Activated T-helper 1 cell treated with Interleukin-2 at 50 U/mL for 16 hours (primary cell): ENCODE measurements around the gene SGSH.
"Not testable (repeated sequence)": the region's sequence is repeated elsewhere in the genome, so short reads cannot be mapped to it uniquely, and the experiment has no call there.

Experiments
- DNase-seq: peaks from one replicate; pipeline ENCODE4 v3.0.0-alpha.2; 2020; ENCODE audit warnings: low read depth

Gene SGSH

DNA sequence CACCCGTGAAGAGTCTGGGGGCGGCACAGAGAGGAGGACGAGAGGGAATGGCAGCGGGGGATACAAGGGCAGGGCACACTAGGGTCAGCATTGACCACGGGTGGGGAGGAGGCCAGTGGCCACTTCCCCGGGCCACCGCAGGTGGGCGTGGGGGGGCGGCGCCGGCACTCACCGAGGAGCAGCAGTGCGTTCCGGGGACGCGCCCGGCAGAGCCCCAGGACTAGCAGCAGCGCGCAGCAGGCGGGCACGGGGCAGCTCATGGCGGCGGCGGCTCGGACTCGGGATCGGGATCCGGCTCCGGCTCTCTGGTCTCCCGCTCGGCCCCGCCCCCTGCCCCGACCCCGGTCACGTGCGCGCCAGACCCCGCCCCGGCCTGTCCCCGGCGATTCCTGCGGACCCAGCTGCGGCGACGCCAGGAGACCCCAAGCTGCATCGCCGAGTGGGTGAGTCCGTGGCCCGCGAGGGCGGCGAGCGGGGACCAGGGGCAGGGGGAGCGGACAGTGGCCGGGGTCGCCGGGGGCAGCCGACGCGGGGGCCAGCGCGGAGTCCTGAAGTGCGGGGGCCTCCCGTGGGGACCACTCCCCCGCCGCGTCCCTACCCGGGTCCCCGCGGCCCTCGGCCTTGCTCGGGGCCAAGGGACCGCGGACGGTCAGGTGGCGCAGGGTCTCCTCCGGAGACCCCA is at the start of gene SGSH, which contains the start of gene SLC26A11:
SGSH (minus strand) TSS at position 280 of the 682 bp plus-strand sequence; CDS start at position 260, 20 bp downstream.
SLC26A11 (plus strand) TSS at position 374 of the 682 bp plus-strand sequence. CDS start 1,134 bp downstream, outside the sequence.
- peak; percentile 41 for DNase-seq

DNA sequence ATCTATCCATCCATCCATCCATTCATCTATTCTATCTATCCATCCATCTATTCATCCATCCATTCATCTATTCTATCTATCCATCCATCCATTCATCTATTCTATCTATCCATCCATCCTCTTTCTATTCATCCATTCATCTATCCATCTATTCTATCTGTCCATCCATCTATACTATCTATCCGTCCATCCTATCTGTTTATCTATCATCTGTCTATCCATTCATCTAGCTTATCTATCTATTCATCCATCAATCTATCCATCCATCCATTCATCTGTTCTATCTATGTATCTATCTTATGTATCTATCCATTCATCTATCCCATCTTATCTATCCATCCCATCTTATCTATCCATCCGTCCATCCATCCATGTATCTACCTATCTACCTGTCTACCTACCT is 49.3 kb upstream of the SGSH start:
- DNase-seq: no peak

DNA sequence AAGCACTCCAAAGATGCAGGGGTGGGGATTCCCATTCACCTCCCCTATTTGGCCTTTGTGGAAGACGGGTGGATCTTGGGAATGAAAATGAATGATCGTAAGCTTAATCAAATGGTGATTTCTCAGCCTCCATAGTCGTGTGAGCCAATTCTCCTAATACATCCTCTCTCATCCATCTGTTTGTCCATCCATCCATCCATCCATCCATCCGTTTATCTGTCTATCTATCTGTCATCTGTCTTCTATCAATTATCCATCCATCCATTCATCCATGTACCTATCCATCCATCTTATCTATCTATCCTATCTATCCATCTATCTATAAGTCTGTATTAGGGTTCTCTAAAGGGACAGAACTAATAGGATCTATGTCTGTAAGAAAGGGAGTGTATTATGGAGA is 48.3 kb upstream of the SGSH start:
- no peak for DNase-seq

DNA sequence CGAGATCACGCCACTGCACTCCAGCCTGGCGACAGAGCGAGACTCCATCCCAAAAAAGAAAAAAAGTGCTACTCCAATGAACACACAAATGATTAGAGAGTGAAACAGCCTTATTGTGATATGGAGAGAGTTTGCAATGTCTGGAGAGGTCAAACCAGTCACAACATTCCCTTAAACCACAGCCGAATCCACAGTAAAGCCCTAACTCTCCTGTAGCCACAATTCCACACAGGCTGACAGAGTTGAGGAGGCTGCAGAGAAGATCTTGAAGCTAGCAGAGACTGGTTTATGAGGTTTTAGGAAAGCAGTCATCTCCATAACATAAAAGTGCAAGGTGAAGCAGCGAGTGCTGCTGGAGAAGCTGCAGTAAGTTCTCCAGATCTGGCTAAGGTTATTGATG is 47.3 kb upstream of the SGSH start:
- DNase-seq: no peak

DNA sequence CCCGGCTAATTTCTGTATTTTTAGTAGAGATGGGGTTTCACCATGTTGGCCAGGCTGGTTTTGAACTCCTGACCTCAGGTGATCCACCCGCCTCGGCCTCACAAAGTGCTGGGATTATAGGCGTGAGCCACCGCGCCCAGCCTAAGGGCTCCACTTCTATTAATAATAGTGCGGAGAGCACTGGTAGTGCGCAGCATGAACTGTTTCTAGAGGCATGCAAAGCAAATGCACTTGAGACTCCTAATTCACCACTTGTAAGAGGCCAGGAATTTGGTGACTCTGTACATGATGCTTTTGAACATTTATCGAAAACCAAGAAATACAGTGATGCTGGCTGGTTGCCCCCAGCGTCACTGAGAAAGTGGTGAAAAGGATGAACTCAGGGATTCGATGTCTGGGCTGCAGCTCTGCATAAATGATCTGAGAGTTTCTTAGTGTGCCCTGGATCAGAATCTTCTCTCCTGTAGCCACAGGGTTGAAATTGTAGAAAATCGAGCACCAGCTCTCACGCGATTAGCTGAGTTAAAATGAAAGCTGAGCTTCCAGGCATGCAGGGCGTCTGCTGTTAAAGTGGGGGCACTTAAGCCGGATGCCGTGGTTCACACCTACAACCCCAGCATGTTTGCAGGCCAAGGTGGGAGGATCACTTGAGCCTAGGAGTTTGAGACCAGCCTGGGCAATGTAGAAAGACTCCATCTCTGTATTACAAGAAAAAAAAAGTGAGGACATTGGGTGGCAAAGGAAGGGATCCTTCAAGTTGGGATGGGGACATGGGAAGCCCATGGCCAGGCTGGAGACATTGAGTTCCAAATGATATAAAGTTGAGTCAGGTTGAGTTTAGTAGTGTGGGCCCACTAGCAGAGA is 45.3 kb upstream of the SGSH start:
- DNase-seq: peak; percentile 63

DNA sequence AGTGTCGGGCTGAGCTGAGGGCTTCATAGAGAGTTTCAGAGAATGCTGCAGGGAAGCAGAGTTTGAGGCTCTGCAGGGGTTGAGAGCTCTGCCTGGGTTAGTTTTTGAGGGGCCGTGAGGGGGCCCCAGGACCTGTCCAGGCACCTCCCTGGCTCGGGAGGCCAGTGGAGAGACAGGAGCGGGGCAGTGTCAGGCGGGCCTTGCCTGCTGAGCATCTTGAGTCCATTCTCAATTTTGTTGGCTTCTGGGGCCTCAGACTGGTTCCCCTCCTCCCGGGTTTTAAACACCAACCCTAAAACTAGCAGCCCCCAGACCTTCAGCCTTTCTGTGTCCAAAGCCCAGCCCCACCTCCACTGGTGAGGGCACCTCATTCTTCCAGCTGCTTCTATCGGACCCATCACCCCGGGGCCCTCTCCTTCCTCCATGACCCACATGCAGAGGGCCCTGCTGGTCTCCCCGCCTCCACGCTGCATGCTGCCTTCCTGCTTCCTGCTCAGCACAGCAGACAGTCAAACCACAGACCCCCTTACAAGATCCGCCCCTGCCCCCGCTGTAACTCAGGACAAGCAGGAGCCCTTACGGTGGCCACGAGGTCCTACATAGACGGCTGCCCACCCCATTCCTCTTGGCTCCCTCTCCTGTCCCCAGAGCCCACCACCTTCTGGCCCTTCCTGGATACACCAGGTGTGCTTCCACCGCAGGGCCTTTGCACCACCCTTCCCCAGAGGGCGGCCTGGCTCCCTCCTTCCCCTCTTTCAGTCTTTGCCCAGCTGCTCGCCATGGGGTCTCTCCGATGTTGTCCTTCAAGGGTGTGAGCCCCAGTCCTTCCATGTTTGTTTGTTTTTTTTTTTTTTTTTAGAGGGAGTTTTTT is 44.3 kb upstream of the SGSH start:
- peak; percentile 41 for DNase-seq

DNA sequence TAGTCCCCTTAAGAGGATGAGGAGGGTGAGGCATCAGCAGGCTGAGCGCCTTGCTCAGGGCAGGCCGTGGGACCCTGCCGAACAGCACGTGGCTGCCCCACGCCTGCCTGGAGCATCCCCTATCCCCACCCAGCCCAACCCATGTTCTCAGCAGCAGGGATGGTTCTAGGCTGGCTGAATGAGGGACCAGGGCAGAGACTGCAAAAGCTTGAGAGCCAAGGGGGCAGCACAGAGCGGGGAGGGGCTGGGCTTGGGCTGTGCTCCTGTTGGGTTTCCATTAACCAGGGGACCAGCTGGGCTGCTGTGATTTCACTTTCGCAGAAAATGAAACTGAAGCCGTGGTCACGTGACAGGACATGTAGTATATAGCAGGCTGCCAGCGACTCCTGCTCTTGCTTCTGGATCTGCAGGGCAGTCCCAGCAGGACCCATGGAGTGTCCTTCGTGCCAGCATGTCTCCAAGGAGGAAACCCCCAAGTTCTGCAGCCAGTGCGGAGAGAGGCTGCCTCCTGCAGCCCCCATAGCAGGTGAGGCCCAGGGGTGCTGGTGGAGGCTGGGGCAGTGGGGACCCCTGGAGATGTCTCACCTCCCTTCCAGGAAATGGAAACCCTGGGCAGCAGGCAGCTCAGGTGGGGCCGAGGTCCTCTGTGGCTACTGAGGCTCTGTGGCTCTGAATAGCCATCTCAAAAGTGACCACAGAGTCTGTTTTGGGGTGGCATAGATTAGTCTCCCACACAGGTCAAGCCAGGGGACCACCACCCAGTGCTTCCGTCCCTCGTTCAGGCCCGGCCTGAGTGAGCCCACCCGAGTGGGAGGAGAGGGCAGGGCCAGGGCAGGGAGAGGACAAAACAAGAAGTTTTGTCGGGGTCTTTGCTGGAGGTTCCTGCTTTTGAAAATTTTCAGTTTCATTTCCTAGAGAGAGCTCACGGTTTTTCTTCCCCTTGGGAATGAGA is 43.4 kb upstream of the SGSH start:
- peak; percentile 68 for DNase-seq

DNA sequence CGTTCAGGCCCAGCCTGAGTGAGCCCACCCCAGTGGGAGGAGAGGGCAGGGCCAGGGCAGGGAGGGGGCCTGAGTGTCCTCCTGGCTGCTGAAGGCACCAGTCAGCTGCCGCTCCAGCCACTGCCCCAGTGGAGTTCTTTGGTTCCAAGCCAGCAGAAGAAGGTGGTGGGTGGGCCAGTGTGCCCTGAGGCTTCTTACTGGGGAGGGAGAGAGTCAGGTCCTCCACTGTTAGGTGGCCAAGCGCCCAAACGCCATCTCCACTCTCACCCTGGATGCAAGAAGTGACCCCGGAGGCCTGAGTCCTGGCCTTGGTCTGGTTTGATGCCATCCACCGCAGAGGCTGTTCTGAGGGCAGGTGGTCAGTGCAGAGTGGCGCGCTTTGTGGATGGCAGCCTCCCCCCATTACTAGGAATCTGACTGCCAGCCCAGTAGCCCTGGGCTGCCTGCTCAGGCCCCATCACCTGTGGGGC is 42.7 kb upstream of the SGSH start:
- DNase-seq: no peak

DNA sequence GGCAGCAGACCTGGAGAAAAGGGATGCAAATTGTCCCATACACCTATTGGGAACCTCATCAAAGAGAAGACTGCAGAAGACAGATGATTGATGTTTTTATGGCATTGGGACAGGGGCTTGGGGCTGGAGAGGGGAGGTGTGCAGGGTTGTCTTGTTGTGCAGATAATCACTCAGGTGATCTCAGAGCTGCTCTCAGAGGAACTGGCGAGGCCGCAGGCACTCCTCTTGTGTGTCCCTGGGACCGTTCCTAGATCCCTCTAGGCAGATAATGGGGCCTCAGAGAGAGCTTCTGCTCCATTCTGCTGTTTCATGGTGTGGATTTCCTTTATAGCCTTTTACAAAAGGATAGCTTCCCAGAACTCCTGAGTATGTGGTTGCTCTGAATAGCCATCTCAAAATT is 42.2 kb upstream of the SGSH start:
- no peak for DNase-seq

DNA sequence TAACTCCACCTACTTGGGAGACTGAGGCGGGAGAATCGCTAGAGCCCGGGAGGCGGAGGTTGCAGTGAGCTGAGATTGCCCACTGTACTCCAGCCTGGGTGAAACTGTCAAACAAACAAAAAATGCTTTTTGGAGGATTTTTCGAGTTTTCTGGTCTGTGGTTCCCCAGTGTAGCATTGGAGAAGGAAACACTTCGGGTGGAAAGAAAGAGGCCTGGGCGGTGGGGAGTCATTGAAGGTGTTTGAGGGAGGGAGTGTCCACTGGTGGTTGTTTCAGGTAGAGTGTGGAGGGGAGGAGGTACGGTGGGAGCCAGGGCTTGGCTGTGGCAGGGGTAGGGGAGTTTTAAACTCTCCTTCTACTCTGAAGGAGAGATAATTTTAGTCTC is 41.8 kb upstream of the SGSH start:
- no peak for DNase-seq

DNA sequence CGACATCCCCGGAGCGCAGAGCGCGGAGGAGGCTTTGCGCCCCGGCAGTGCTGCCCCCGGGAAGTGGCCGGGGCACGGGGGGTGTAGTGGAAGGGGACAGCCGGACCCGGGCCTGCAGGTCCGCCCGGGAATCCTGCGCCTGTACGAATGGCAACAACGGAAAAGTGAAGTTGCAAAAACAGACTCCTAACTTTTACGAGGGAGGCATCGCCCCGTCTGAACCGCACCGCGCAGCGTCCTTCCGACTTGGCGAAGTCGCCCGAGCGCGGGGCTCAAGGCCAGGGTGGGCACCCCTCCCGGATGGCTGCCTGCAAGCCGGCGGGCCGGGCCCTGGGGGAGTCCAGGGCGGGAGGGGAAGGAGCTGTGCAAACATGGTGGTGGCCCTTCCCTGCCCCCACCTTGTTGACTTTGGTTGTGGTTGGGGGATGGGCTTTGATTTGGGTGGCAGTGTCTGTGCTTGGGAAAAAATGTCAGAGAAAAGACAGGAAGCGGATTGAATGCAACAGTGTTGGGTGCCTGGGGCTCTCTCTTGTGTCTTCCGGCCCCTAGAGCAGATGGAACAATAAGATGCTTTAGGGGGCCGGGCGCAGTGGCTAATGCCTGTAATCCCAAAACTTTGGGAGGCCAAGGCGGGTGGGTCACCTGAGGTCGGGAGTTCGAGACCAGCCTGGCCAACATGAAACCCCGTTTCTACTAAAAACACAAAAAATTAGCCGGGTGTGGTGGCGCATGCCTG is 41.2 kb upstream of the SGSH start:
- peak; percentile 57 for DNase-seq

DNA sequence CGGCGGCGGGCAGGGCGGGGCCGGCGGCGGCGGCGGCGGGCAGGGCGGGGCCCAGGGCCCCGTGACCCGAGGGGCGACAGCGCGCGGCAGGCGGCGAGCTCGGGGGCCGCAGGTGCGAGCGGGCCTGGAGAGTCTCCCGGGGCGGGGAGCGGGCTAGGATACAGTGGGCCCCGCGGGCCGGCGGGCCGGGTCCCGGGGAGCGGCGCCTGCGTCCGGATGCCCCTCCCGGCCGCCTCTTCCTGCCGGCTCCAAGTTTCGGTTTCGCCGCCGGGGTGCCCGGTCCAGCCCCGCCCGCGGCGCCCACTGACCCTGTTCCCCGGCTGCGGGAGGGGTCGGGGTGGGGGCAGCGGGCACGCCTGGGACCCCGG is 40.6 kb upstream of the SGSH start, which contains the start of gene RNF213:
RNF213 (plus strand) TSS at position 62 of the 368 bp plus-strand sequence. CDS start 2,830 bp downstream, outside the sequence.
- DNase-seq: peak; percentile 43

DNA sequence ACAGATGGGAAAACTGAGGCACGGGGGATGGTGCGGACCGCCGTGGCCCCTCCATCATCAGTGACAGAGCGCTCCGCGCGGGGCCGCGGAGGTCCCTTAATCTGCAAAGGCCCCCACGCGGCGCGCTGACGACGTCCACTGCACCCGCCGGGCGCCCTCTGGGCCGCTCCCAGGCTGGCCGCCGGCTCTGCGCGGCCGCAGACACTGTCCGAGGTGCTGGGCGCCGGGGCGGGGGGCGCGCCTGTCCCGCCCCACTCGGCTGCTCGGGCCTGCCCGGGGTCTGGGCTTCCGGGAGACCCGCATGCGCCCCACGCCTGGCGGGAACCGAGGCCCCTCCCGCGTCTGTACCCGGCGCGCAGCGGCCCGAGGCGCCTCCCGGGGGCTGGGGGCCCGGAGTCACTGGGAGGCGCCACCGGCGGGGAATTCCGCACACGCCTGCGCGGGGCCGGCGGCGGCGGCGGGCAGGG is 40.0 kb upstream of the SGSH start:
- peak; percentile 77 for DNase-seq

DNA sequence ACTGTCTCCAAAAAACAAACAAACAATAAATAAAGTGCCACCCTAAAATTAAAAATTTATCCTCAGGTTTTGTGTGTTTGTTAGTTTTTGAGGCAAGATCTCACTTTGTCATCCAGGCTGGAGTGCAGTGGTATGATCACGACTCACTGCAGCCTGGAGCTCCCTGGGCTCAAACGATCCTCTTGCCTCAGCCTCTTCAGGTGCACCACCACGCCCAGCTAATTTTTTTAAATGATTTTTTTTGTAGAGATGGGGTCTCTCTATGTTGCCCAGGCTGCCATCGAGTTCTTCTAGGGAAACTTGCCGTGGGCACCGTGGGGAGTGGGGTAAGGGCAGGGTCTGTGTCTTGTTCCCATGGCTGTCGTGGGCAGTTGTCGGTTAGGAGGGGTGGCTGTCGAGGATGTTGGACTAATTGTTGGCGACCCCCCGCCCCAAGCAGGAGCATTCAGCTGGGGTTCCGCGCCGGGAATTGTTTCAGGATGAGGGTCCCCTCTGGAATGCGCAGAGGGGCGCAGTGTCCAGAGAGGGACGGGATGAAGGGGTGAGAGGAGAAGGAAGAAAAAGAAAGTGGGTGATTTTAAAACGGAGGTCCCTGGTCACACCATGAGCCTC is 39.4 kb upstream of the SGSH start:
- no peak for DNase-seq

DNA sequence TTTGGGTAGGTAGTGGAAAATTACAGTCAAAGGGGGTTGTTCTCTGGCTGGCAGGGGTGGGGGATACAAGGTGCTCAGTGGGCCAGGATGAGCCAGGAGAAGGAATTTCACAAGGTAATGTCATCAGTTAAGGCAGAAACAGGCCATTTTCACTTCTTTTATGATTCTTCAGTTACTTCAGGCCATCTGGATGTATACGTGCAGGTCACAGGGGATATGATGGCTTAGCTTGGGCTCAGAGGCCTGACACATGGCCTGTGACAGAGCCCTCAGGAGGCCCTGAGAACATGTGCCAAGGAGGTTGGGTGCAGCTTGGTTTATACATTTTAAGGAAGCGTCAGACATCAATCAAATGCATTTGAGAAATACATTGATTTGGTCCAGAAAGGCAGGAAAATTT is 38.2 kb upstream of the SGSH start:
- not testable (repeated sequence) for DNase-seq

DNA sequence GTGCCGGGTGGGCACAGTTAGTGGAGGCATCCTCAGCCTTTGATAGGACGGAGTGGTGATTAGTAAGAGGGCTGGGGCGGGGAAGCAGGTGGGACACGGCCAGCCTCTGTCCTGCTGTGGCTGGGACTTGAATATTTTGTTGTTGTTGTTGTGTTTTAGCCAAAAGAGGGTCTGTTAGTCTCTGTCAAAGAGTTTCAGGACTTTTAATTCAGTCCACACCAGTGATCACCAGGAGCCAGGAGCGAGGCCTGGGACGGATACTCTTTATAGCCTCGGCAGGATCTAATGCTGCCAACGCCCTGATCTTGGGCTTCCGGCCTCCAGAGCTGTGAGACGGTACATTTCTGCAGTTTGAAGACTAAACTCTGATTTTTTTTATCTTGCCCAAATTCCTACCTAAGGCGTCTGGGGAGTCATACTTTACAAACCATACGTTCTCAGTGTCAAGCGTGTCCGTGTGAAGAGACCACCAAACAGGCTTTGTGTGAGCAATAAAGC is 37.6 kb upstream of the SGSH start:
- no peak for DNase-seq

DNA sequence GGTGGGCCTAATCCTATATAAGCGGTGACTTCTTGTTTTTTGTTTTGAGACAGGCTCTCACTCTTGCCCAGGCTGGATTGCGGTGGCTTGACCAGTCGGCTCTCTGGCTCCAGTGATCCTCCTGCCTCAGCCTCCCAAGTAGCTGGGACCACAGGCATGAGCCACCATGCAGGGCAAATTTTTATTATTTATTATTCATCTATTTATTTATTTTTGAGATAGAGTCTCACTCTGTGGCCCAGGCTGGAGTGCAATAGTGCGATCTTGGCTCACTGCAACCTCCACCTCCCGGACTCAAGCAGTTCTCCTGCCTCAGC is 35.9 kb upstream of the SGSH start:
- no peak for DNase-seq

DNA sequence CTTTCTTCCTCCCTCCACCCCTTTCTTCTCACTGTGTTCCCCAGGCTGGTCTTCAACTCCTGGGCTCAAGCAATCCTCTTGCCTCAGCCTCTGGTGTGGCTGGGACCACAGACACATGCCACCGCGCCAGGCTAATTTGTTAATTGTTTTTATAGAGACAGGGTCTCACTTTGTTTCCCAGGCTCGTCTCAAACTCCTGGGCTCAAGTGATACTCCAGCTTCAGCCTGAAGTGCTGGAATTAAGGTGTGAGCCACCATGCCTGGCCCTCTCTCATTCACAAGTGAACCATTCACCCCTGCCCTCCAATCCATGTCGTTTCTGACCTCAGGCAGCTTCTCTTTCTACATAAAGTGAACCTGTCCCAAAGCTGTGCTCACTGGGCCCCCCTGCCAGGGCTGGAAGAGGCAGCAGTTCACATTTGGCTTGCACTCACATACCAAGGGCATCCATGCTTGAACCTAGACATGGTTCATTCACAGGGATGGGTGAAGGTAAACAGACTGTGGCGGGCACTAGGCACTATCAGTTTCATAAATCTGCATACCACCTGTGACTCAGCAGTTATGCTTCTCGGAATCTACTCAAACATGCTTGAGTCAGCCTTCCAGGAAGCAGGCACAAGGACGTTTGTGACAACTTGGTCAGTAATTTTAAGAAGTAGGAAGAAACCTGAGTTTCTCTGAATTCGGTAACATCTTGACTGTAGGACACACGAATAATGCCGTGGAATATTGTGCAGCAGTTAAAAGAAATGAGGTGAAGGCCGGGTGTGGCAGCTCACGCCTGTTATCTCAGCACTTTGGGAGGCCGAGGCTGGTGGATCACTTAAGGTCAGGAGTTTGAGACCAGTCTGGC is 34.5 kb upstream of the SGSH start:
- DNase-seq: peak; percentile 37
